HFFc6 (cell line): Measurements from ENCODE around the gene AKT3. TPM values are rescaled to one million over a fixed set of nuclear protein-coding genes. Genes with fewer than 3 reads are reported as not detected.

Experiments
- DNase-seq: peaks from one replicate; pipeline ENCODE4 v3.0.0-alpha.2; 2018
- H3K27ac Mint-ChIP-seq: 2 replicates; pipeline ENCODE4 v1.8.0; 2020; ENCODE audit warnings: mild to moderate bottlenecking, mixed read lengths
- H3K27me3 Mint-ChIP-seq: 2 replicates; pipeline ENCODE4 v1.8.0; 2021; ENCODE audit warnings: mild to moderate bottlenecking, moderate library complexity, mixed read lengths; ENCODE audit not compliant: insufficient read depth
- H3K36me3 Mint-ChIP-seq: 2 replicates; pipeline ENCODE4 v1.8.0; 2021; ENCODE audit warnings: low read depth, mixed read lengths
- H3K4me1 Mint-ChIP-seq: 2 replicates; pipeline ENCODE4 v1.8.0; 2020; ENCODE audit warnings: low read depth, mixed read lengths
- H3K4me3 Mint-ChIP-seq: 2 replicates; pipeline ENCODE4 v1.8.0; 2020; ENCODE audit warnings: mild to moderate bottlenecking, moderate library complexity, mixed read lengths
- H3K9me3 Mint-ChIP-seq: 2 replicates; pipeline ENCODE4 v1.8.0; 2020; ENCODE audit warnings: mild to moderate bottlenecking, mixed read lengths
- total RNA-seq, 6 experiments: library from RNA; stranded (reverse); fragmentation: NEBNext Ultra II Directional; extraction: Animal tissue kit (Norgen Biotek cat#: 25700); gene quantifications; 2 replicates in 1 of 6; 3 replicates in 5 of 6; pipeline ENCODE4 v1.2.3, GENCODE V29; 2021
- TF ChIP-seq, protein P1 (sequence below): fragments of 200-600 bp; sonication (generic); IDR thresholded peaks from 2 replicates; pipeline ENCODE4 v1.5.0; 2021; ENCODE audit warnings: antibody characterized with exemption, mild to moderate bottlenecking

Gene AKT3
- total RNA-seq, 6 experiments from 2014 or later, result 66.8 to 85.4 (median 75.1) TPM

DNA sequence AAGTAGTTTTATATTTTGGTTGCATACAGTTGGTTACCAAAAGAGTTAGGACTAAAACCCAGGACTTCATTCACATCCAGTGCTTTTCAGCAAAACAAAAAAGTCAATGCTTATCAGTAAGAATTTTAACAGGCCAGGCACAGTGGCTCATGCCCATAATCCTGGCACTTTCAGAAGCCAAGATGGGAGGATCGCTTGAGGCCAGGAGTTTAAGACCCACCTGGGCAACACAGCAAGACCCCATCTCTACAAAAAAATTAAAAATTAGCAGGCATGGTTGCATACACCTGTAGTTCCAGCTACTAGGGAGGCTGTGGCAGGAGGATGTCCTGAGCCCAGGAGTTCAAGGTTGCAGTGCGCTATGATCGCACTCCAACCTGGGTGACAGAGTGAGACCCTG is 47.3 kb downstream of the AKT3 start:
- Mint-ChIP-seq H3K9me3 (peaks cover 4% of the 10 kb centered on the region; the same call in 1 of the 2 replicates), H3K27ac (no peak overlapping the region), H3K27me3 (no peaks in the 10 kb centered on the region; the same call in 1 of the 2 replicates), H3K4me1 (peaks cover 51% of the 10 kb centered on the region), H3K4me3 (no peak overlapping the region), H3K36me3 (peaks cover 22% of the 10 kb centered on the region)
- no peak for DNase-seq
- TF ChIP-seq, protein P1, sequence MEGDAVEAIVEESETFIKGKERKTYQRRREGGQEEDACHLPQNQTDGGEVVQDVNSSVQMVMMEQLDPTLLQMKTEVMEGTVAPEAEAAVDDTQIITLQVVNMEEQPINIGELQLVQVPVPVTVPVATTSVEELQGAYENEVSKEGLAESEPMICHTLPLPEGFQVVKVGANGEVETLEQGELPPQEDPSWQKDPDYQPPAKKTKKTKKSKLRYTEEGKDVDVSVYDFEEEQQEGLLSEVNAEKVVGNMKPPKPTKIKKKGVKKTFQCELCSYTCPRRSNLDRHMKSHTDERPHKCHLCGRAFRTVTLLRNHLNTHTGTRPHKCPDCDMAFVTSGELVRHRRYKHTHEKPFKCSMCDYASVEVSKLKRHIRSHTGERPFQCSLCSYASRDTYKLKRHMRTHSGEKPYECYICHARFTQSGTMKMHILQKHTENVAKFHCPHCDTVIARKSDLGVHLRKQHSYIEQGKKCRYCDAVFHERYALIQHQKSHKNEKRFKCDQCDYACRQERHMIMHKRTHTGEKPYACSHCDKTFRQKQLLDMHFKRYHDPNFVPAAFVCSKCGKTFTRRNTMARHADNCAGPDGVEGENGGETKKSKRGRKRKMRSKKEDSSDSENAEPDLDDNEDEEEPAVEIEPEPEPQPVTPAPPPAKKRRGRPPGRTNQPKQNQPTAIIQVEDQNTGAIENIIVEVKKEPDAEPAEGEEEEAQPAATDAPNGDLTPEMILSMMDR, result no peak

DNA sequence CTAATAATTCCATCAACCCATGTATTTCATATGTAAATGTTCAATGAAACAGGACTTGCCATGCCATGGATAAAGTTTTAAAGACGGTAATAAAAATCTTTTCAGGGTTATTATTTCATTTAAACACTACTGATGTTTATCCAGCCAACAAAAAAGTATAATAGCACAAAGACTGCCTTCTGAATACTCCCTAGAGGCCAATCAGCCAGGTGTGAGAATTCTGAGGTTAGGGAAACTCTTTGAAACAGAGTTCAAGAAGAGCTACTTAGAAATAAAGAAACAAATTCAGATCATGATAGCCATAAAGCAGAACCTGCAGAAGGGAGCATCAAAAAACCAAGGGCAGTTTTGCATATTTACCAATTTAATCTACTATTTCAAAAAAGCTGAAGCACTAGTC is 48.7 kb downstream of the AKT3 start:
- peaks cover 23% of the 10 kb centered on the region for H3K36me3 Mint-ChIP-seq
- TF ChIP-seq, protein P1, result no peak
- H3K27me3 Mint-ChIP-seq, result no peaks in the 10 kb centered on the region; the same call in 1 of the 2 replicates
- peaks cover 64% of the 10 kb centered on the region for H3K4me1 Mint-ChIP-seq
- DNase-seq, result no peak
- no peak overlapping the region for H3K27ac Mint-ChIP-seq
- peaks cover 4% of the 10 kb centered on the region; the same call in 1 of the 2 replicates for H3K9me3 Mint-ChIP-seq
- H3K4me3 Mint-ChIP-seq, result no peak overlapping the region

DNA sequence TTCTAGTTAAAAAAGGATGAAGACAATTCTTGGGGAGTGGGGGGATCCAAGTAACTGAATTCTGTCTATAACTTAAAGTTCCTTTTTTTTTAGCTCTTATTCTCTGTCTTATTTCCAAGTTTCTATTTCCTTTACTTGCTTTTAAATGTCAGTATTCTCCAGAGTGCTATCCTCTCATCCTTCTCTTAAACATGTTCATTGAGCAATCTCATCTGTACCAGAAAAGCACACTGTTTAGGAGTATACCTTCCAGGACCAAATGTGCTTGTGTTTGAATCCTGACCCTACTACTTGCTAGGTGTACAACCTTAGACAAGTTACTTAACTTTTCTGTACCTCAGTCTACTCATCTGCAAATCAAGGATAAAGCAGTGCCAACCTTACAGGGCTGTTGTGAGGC is 50.1 kb downstream of the AKT3 start:
- peaks cover 57% of the 10 kb centered on the region for H3K4me1 Mint-ChIP-seq
- TF ChIP-seq, protein P1, result no peak
- peak overlapping the region; percentile 71 for H3K4me3 Mint-ChIP-seq
- H3K27ac Mint-ChIP-seq, result peak overlapping the region; percentile 84
- H3K9me3 Mint-ChIP-seq, result peaks cover 4% of the 10 kb centered on the region; the same call in 1 of the 2 replicates
- DNase-seq, result no peak
- H3K36me3 Mint-ChIP-seq, result peaks cover 22% of the 10 kb centered on the region
- no peaks in the 10 kb centered on the region; the same call in 1 of the 2 replicates for H3K27me3 Mint-ChIP-seq

DNA sequence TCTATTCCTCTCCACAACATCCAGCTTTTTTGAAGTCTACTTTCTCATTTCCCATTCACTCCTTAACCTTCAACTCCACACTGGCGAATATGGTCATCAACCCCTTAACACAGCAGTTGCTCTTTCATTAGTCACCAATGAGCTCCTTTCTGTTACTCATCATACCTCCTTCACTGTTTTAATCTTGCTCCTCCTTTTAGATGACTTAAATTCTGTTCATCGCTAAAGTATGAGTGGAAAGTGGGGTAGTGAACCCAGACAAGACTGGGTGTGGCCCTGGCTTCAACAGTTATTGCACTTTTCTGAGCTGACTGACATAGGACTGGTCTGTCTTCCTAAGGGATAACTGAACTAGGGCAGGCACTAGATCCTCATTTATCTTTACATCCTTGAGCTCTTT is 51.3 kb downstream of the AKT3 start:
- H3K36me3 Mint-ChIP-seq, result peaks cover 26% of the 10 kb centered on the region
- peak; percentile 96 for DNase-seq
- peak overlapping the region; percentile 71 for H3K4me3 Mint-ChIP-seq
- H3K27ac Mint-ChIP-seq, result peak overlapping the region; percentile 84
- no peaks in the 10 kb centered on the region; the same call in 1 of the 2 replicates for H3K27me3 Mint-ChIP-seq
- H3K4me1 Mint-ChIP-seq, result peaks cover 56% of the 10 kb centered on the region
- H3K9me3 Mint-ChIP-seq, result peaks cover 4% of the 10 kb centered on the region; the same call in 1 of the 2 replicates
- TF ChIP-seq, protein P1, result no peak

DNA sequence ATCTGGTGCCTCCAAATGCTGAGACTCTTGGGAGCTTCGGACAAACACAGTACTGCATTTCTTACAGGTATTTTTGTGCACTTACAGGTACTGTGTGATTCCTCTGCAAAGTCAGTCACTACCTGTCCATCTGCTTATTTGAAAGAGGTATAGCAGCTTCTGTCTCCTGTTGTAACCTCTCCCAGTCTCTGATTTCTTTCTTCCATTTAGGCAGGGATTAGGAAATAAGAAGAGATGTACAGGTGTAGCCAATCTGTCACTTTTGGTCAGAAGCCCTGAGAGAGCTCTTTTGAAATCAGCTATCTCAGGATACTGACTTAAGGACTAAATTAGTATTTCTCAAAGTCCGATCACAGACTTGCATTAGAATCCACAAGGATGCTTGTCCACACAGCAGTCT is 54.0 kb downstream of the AKT3 start:
- no peak overlapping the region for H3K27ac Mint-ChIP-seq
- H3K27me3 Mint-ChIP-seq, result no peaks in the 10 kb centered on the region
- DNase-seq, result no peak
- peaks cover 26% of the 10 kb centered on the region for H3K36me3 Mint-ChIP-seq
- H3K4me1 Mint-ChIP-seq, result peaks cover 69% of the 10 kb centered on the region
- TF ChIP-seq, protein P1, result no peak
- peaks cover 4% of the 10 kb centered on the region; the same call in 1 of the 2 replicates for H3K9me3 Mint-ChIP-seq
- H3K4me3 Mint-ChIP-seq, result no peak overlapping the region

DNA sequence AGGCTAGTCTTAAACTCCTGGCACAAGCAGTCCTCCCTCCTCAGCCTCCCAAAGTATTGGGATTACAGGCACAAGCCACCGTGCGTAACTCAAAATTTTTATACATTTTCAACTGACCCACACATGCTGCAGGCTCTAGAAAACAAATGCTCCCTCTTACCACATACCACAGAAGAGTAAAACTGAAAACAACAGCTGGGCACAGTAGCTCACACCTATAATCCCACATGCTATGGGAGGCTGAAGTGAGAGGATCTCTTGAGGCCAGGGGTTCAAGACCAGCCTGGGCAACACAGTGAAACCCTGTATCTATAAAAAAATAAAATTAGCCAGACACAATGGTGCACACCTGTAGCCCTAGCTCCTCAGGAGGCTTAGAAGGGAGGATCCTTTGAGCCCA is 56.7 kb downstream of the AKT3 start:
- no peaks in the 10 kb centered on the region for H3K27me3 Mint-ChIP-seq
- no peaks in the 10 kb centered on the region for H3K9me3 Mint-ChIP-seq
- TF ChIP-seq, protein P1, result no peak
- peaks cover 26% of the 10 kb centered on the region for H3K36me3 Mint-ChIP-seq
- peaks cover 56% of the 10 kb centered on the region for H3K4me1 Mint-ChIP-seq
- H3K4me3 Mint-ChIP-seq, result no peak overlapping the region
- DNase-seq, result no peak
- H3K27ac Mint-ChIP-seq, result no peak overlapping the region
